Adrenal gland (tissue), 5 donors: Measurements from ENCODE around the gene LIN7B.

Experiments used
- POLR2A ChIP-seq, 2 donors: fragments of 450-650 bp; IDR thresholded peaks; one replicate each; pipeline ENCODE4 v1.6.1; 2017; ENCODE audit warnings: antibody characterized with exemption in 2 of 2, mild to moderate bottlenecking in 2 of 2, moderate library complexity in 1 of 2
- TF ChIP-seq, protein P1 (sequence below), 6 experiments: fragments of 450-650 bp in 4 of 6; fragments of 200-600 bp in 2 of 6; sonication (generic) in 1 of 6; IDR thresholded peaks; 1 replicate in 5 of 6; 2 replicates in 1 of 6; pipeline versions ENCODE4 v1.5.1 to v1.8.0; 2016 to 2021; ENCODE audit warnings: antibody characterized with exemption in 6 of 6, mild to moderate bottlenecking in 2 of 6, moderate library complexity in 1 of 6
- donor health status: DM: no; HTN: no; CAD: no.

DNA sequence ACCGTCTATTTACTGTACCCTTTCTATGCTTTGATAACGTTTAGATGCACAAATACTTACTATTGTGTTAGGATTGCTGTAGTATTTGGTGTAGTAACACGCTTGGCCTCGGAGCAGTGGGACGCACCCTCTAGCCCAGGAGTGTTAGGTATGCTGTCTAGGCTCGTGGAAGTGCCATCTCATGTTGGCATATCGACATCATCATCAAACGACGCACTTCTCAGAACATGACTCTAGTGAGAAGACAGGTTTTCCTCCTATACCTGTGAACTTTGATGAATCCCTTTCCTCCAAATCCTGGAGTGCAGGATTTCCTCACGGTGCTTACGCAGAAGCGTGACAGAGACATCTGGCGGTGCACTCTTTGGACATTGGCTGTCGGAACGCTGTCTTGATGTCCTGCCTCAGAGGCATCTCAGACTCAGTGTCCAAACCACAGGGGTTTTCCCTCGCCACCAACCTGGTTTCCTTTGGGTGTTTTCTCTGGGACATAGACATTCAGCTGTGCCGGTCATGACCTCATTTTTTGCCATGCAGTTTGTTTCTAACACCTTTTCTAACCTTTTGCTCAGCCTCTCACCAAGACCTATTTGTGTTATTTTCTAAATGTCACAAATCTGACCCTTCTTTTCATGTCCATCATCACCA lies 22.7 kb upstream of the LIN7B start:
- TF ChIP-seq, protein P1, sequence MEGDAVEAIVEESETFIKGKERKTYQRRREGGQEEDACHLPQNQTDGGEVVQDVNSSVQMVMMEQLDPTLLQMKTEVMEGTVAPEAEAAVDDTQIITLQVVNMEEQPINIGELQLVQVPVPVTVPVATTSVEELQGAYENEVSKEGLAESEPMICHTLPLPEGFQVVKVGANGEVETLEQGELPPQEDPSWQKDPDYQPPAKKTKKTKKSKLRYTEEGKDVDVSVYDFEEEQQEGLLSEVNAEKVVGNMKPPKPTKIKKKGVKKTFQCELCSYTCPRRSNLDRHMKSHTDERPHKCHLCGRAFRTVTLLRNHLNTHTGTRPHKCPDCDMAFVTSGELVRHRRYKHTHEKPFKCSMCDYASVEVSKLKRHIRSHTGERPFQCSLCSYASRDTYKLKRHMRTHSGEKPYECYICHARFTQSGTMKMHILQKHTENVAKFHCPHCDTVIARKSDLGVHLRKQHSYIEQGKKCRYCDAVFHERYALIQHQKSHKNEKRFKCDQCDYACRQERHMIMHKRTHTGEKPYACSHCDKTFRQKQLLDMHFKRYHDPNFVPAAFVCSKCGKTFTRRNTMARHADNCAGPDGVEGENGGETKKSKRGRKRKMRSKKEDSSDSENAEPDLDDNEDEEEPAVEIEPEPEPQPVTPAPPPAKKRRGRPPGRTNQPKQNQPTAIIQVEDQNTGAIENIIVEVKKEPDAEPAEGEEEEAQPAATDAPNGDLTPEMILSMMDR (IDR thresholded peaks at IDR 0.05), result no peak
- TF ChIP-seq POLR2A (IDR thresholded peaks at IDR 0.05), result no peak
